ENCODE results near the gene ACVRL1.

The ACVRL1 gene

DNA sequence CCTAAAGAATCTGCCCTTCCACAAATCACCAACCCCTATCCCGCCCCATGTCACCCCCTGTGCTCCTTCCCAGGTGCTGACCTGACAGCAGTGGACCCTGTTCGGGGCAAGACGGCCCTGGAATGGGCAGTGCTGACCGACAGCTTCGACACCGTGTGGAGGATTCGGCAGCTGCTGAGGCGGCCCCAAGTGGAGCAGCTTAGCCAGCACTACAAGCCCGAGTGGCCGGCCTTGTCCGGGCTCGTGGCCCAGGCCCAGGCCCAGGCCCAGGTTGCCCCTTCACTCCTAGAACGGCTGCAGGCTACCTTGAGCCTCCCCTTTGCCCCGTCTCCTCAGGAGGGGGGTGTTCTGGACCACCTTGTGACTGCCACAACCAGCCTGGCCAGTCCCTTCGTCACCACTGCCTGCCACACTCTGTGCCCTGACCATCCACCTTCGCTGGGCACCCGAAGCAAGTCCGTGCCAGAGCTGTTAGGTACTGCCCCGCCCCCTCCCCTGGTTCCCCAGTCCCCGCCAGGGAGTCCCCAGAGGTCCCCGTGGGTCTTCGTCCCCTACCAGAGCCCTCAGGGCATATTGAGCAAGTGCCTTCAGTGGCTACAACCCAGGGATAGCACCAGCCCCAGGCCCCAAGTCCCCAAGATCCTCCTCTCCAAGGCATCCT lies 16.7 kb upstream of the ACVRL1 start:
- POLR2A ChIA-PET, result no interaction called here
- no peak for DNase-seq (ENCODE audit: extremely low spot score)
- TF ChIP-seq NFRKB (IDR thresholded peaks at IDR 0.05) (no peak), SP1 (IDR thresholded peaks at IDR 0.05) (no peak), ELF4 (IDR thresholded peaks at IDR 0.05) (no peak), HDGF (IDR thresholded peaks at IDR 0.05; ENCODE audit: borderline replicate concordance) (no peak), BHLHE40 (IDR thresholded peaks at IDR 0.05; ENCODE audit: borderline replicate concordance) (no peak)
- CTCF ChIA-PET, result no interaction called here

DNA sequence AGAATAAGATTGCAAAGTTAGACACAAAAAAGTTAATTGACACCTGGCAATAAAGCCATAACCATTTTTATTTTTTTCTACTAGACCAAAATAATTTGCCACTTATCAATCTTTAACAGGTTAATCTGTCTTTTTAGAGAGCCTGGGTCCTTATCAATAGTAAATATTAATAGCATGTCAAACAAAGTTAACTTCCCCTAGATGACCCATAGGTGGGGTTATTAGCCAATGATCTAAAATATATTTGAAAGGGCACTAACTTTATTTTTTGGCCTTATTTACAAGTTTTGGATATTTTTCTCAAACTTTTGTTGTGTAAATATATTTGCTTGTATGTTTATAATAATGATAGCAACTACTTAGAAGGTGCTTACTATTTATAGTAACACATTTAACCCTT lies 15.5 kb upstream of the ACVRL1 start:
- no peak for DNase-seq (ENCODE audit: extremely low spot score)
- ChIA-PET POLR2A (no interaction called here), CTCF (no interaction called here)
- TF ChIP-seq NFRKB (IDR thresholded peaks at IDR 0.05) (no peak), FOXA1 (IDR thresholded peaks at IDR 0.05) (no peak), ZNF384 (IDR thresholded peaks at IDR 0.05) (no peak), SP1 (IDR thresholded peaks at IDR 0.05) (no peak), BHLHE40 (IDR thresholded peaks at IDR 0.05; ENCODE audit: borderline replicate concordance) (no peak), HDGF (IDR thresholded peaks at IDR 0.05; ENCODE audit: borderline replicate concordance) (no peak), SUZ12 (IDR thresholded peaks at IDR 0.05) (no peak), CTBP1 (IDR thresholded peaks at IDR 0.05; ENCODE audit: borderline replicate concordance) (no peak), ELF4 (IDR thresholded peaks at IDR 0.05) (no peak), L3MBTL2 (conservative IDR thresholded peaks at IDR 0.05) (no peak)

DNA sequence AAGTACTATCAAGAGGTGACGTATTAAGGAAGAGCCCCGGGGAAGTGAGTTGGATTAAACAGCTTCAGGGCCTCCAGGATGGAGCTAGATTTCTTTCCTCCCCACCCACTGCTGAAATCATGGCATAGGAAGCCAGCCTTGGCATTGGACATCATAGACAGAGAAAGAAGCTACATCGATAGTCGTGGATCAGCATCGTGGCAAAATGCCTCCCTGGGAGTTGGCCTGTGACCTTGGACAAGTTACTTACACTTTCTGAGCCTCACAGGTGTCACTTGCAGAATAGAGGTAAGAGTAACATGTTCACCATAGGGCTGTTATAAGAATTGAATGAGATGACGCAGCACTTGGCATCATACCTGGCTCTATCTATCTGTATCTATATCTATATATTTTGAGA lies 13.5 kb upstream of the ACVRL1 start:
- no peak for DNase-seq (ENCODE audit: extremely low spot score)
- CTCF ChIA-PET, result interaction anchor here (0.6 to 2.3 kb wide), 6 partner anchors 16 to 129 kb away, joined by 3 to 13 read pairs (median 5); no protein-coding TSS in a partner anchor
- POLR2A ChIA-PET, result no interaction called here
- TF ChIP-seq ELF4 (IDR thresholded peaks at IDR 0.05) (no peak), LEF1 (IDR thresholded peaks at IDR 0.05; ENCODE audit: borderline replicate concordance) (no peak), ARNT (IDR thresholded peaks at IDR 0.05) (no peak), FOXK2 (IDR thresholded peaks at IDR 0.05) (no peak), BHLHE40 (IDR thresholded peaks at IDR 0.05; ENCODE audit: borderline replicate concordance) (no peak)

DNA sequence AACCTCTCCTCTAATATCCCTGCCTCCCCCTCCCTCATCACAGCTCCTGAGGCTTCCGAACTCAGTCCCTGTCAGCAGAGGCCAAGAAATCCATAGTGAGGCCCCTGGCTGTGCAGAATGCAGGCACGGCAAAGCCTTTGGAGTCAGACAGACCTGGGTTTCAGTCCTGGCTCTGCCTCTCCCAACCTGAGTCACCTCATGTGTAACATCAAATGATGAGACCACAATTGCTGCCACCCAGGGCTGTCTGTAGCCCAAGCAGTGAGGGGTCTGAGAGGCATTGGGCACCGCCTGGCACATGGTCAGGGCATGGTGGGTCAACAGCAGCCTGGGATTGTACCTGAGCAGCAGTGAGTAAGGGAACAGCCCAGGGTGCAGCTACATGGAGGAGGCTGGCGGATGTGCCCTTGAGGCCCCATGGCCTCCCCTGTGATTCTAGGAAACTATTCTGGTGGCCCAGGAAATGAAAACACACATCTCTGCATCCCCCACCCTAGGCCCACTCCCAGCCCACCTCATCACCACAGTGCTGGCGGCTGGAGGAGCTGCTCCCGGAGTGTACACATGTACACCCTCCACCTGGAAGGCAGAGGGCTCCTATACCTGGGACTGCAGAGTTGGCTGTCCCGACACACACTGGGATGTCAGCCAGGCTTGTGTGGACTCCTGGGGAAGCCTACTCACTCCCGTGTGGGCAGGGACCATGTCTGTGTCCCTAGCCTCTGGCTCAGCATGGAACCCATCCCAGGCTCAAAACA lies 11.7 kb upstream of the ACVRL1 start:
- ChIA-PET CTCF (interaction anchor here (0.6 to 2.3 kb wide), 5 partner anchors 17 to 128 kb away, joined by 3 to 13 read pairs (median 7); no protein-coding TSS in a partner anchor), POLR2A (no interaction called here)
- no peak for DNase-seq (ENCODE audit: extremely low spot score)
- TF ChIP-seq ZNF384 (IDR thresholded peaks at IDR 0.05) (no peak), L3MBTL2 (conservative IDR thresholded peaks at IDR 0.05) (no peak), FOXM1 (IDR thresholded peaks at IDR 0.05; ENCODE audit: borderline replicate concordance) (no peak), FOXA1 (IDR thresholded peaks at IDR 0.05) (no peak), ARNT (IDR thresholded peaks at IDR 0.05) (no peak), TARDBP (IDR thresholded peaks at IDR 0.05) (no peak), ELF4 (IDR thresholded peaks at IDR 0.05) (no peak), LEF1 (IDR thresholded peaks at IDR 0.05; ENCODE audit: borderline replicate concordance) (no peak), HDGF (IDR thresholded peaks at IDR 0.05; ENCODE audit: borderline replicate concordance) (no peak)

DNA sequence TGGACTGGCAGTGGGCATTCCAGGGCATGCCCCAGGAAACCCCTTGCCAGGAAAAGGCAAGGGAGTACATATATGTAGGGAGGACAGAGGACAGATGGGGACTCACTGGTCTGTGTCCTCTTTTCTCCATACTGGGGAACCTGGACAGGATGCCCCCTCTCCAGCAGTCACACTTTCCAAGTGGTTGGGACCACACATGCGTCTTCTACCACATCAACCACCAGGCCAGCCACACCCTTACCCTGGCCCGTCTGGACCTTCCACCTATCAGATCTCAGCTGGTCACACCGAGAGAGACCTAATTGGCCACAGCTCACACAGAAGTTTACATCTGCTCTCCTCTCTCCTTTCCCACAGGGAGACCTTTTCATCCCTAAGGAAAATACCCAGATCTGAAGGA lies 11.1 kb upstream of the ACVRL1 start:
- CTCF ChIA-PET, result no interaction called here
- POLR2A ChIA-PET, result no interaction called here
- DNase-seq (ENCODE audit: extremely low spot score), result no peak
- no peak for TF ChIP-seq NFRKB (IDR thresholded peaks at IDR 0.05)

DNA sequence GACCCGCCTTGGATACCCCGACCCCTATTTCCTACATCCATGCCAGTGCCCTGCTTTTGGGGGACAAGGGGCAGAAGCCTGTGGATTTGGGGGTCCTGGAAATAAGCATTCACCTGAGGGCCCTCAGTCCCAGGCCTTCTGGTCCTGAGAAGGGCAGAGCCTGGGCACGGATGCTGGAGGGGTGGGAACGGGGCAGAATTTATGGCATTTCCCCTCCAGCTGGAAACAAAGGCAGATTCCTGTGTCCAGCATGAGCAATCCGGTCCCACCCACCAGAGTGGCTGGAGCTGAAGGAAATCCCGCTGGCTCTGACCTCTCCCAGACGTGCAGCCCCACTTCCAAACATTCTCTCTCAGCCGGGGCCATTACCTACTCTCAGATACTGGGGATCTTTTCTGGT lies 10.1 kb upstream of the ACVRL1 start:
- CTCF ChIA-PET, result no interaction called here
- no peak for DNase-seq (ENCODE audit: extremely low spot score)
- POLR2A ChIA-PET, result no interaction called here
- TF ChIP-seq SP1 (IDR thresholded peaks at IDR 0.05), result no peak
- no peak for TF ChIP-seq FOXA1 (IDR thresholded peaks at IDR 0.05)
- TF ChIP-seq CTBP1 (IDR thresholded peaks at IDR 0.05; ENCODE audit: borderline replicate concordance), result no peak
- no peak for TF ChIP-seq BHLHE40 (IDR thresholded peaks at IDR 0.05; ENCODE audit: borderline replicate concordance)
- no peak for TF ChIP-seq HDGF (IDR thresholded peaks at IDR 0.05; ENCODE audit: borderline replicate concordance)
- TF ChIP-seq FOXM1 (IDR thresholded peaks at IDR 0.05; ENCODE audit: borderline replicate concordance), result no peak
- TF ChIP-seq, protein P1, sequence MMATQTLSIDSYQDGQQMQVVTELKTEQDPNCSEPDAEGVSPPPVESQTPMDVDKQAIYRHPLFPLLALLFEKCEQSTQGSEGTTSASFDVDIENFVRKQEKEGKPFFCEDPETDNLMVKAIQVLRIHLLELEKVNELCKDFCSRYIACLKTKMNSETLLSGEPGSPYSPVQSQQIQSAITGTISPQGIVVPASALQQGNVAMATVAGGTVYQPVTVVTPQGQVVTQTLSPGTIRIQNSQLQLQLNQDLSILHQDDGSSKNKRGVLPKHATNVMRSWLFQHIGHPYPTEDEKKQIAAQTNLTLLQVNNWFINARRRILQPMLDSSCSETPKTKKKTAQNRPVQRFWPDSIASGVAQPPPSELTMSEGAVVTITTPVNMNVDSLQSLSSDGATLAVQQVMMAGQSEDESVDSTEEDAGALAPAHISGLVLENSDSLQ (IDR thresholded peaks at IDR 0.05), result no peak
- no peak for TF ChIP-seq ELF4 (IDR thresholded peaks at IDR 0.05)
- no peak for TF ChIP-seq LEF1 (IDR thresholded peaks at IDR 0.05; ENCODE audit: borderline replicate concordance)

DNA sequence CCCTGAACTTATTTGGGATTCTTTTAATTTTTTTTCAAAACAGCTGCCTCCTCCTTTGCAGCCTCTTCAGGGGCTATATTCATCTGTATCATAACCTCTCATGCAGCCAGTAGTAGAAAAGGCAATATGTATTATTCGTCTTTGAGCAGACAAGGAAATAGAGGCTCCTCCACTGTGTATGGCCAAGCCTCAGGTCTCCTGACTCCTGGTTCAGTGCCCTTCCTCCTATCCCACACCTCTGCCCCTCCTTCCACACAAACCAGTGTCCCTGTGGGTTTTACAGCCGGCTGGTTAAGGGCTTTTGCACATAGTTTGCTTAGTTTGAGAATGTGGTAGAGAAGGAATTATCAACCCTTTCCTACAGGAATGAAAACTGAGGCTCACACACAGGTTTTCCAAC lies 8.8 kb upstream of the ACVRL1 start:
- DNase-seq (ENCODE audit: extremely low spot score), result no peak
- POLR2A ChIA-PET, result no interaction called here
- CTCF ChIA-PET, result interaction anchor here (1.1 kb wide), 1 partner anchor 127 kb away, joined by 3 read pairs; no protein-coding TSS in a partner anchor
- TF ChIP-seq, protein P1 (IDR thresholded peaks at IDR 0.05), result no peak
- TF ChIP-seq BHLHE40 (IDR thresholded peaks at IDR 0.05; ENCODE audit: borderline replicate concordance), result no peak
- TF ChIP-seq FOXK2 (IDR thresholded peaks at IDR 0.05), result no peak
- TF ChIP-seq TARDBP (IDR thresholded peaks at IDR 0.05), result no peak
- TF ChIP-seq SUZ12 (IDR thresholded peaks at IDR 0.05), result no peak
- TF ChIP-seq NFRKB (IDR thresholded peaks at IDR 0.05), result no peak
- no peak for TF ChIP-seq HDGF (IDR thresholded peaks at IDR 0.05; ENCODE audit: borderline replicate concordance)
- no peak for TF ChIP-seq LEF1 (IDR thresholded peaks at IDR 0.05; ENCODE audit: borderline replicate concordance)
- TF ChIP-seq ELF4 (IDR thresholded peaks at IDR 0.05), result no peak
- TF ChIP-seq FOXM1 (IDR thresholded peaks at IDR 0.05; ENCODE audit: borderline replicate concordance), result no peak
- TF ChIP-seq SP1 (IDR thresholded peaks at IDR 0.05), result no peak
- no peak for TF ChIP-seq CTBP1 (IDR thresholded peaks at IDR 0.05; ENCODE audit: borderline replicate concordance)
- TF ChIP-seq ZNF384 (IDR thresholded peaks at IDR 0.05), result no peak

Measured in HEK293T (cell line).